ENCODE data around the gene YJU2.

The YJU2 gene

DNA sequence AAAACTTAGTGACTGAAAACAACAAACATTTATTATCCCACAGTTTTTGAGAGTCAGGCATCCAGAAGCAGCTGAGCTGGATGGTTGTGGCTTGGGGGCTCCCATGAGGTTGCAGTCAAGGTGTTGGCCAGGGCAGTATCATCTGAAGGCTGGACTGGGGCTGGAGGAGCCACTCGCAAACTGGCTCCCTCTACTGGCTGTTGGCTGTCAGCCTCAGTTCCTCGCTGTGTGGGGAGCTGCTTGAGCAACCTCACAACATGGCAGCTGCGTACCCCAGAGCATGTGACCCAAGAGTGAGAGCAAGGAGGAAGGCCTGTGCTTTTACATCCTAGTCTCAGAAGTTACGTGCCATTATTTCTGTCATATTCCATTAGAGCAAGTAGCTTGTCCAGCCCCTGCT, 9.7 kb downstream of the YJU2 start:
- Histone ChIP-seq H3K4me1 (ENCODE audit: control insufficient read depth in 1 of 2, insufficient read depth in 2 of 2, low read length in 2 of 2) (no peaks in the 10 kb centered on the region), H3K4me3 (ENCODE audit: low read depth in 1 of 2, low read length in 2 of 2) (no peak overlapping the region), H3K27ac (ENCODE audit: low read length) (no peak overlapping the region), H3K9me3 (ENCODE audit: control insufficient read depth in 1 of 2, low read length in 2 of 2) (peaks cover 5 to 10% of the 10 kb centered on the region in 2 donors), H3K36me3 (ENCODE audit: control insufficient read depth in 1 of 2, insufficient read depth in 2 of 2, low read length in 2 of 2) (peaks cover 25 to 85% of the 10 kb centered on the region in 2 donors), H3K27me3 (ENCODE audit: low read depth, low read length) (no peaks in the 10 kb centered on the region)

- Histone ChIP-seq H3K9me3 (ENCODE audit: control insufficient read depth in 1 of 2, low read length in 2 of 2) (peaks cover 5 to 10% of the 10 kb centered on the region in 2 donors), H3K27me3 (ENCODE audit: low read depth, low read length) (no peaks in the 10 kb centered on the region), H3K36me3 (ENCODE audit: control insufficient read depth in 1 of 2, insufficient read depth in 2 of 2, low read length in 2 of 2) (peaks cover 21 to 85% of the 10 kb centered on the region in 2 donors), H3K27ac (ENCODE audit: low read length) (no peak overlapping the region), H3K4me1 (ENCODE audit: control insufficient read depth in 1 of 2, insufficient read depth in 2 of 2, low read length in 2 of 2) (no peaks in the 10 kb centered on the region), H3K4me3 (ENCODE audit: low read depth in 1 of 2, low read length in 2 of 2) (no peak overlapping the region)
Observed at GRCh38 chr19:4257025-4257424, 10.1 kb downstream of the YJU2 start.

- H3K9me3 ChIP-seq (ENCODE audit: control insufficient read depth in 1 of 2, low read length in 2 of 2), result peaks cover 5 to 10% of the 10 kb centered on the region in 2 donors
- no peak overlapping the region for H3K27ac ChIP-seq (ENCODE audit: low read length)
- no peak overlapping the region for H3K4me3 ChIP-seq (ENCODE audit: low read depth in 1 of 2, low read length in 2 of 2)
- H3K36me3 ChIP-seq (ENCODE audit: control insufficient read depth in 1 of 2, insufficient read depth in 2 of 2, low read length in 2 of 2), result peaks cover 16 to 89% of the 10 kb centered on the region in 2 donors
- no peaks in the 10 kb centered on the region for H3K4me1 ChIP-seq (ENCODE audit: control insufficient read depth in 1 of 2, insufficient read depth in 2 of 2, low read length in 2 of 2)
- no peaks in the 10 kb centered on the region for H3K27me3 ChIP-seq (ENCODE audit: low read depth, low read length)
Observed at GRCh38 chr19:4258181-4258580, 11.3 kb downstream of the YJU2 start.

DNA sequence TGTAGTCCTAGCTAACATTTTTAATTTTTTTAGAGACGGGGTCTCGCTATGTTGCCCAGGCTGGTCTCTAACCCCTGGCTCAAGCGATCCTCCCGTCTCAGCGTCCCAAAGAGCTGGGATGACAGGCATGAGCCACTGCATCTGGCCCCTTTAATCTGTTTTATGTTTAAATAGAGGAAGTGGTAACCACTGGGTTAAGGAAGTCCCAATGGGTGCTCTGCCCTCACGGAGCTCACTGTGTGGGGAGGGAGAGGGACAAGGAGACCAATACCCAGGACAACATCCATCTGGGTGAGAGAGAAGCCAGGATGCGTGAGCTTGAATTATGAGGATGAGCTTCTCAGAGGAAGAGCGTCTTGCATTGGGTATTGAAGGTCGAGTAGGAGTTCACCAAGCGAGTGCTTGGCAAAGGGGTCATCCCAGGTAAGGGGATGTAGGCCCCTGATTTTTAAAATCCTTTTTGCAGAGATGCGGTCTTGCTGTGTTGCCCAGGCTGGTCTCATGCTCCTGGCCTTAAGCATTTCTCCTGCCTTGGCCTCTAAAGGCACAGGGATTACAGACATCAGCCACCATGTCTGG, 13.8 kb downstream of the YJU2 start:
- H3K27ac ChIP-seq (ENCODE audit: low read length), result no peak overlapping the region
- H3K4me1 ChIP-seq (ENCODE audit: control insufficient read depth in 1 of 2, insufficient read depth in 2 of 2, low read length in 2 of 2), result no peaks in the 10 kb centered on the region
- peaks cover 5 to 7% of the 10 kb centered on the region in 2 donors for H3K9me3 ChIP-seq (ENCODE audit: control insufficient read depth in 1 of 2, low read length in 2 of 2)
- H3K4me3 ChIP-seq (ENCODE audit: low read depth in 1 of 2, low read length in 2 of 2), result no peak overlapping the region
- no peaks in the 10 kb centered on the region for H3K27me3 ChIP-seq (ENCODE audit: low read depth, low read length)
- peaks cover 10 to 83% of the 10 kb centered on the region in 2 donors for H3K36me3 ChIP-seq (ENCODE audit: control insufficient read depth in 1 of 2, insufficient read depth in 2 of 2, low read length in 2 of 2)

DNA sequence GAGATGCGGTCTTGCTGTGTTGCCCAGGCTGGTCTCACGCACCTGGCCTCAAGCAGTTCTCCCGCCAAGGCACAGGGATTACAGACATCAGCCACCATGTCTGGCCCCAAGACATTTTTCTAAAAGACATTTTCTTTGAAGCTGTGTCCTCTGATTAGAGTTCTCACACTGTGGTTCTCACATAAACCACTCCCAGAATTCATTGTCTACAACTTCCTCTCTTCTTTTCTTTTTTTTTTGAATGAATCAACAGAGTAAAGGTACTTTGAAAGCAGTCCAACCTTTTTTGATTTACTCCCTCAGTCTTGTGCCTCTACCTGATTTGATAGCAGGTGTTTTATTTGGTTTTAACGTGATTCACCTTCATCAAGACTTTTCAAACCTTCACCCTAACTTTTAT, 17.9 kb downstream of the YJU2 start:
- Histone ChIP-seq H3K27ac (ENCODE audit: low read length) (no peak overlapping the region), H3K36me3 (ENCODE audit: control insufficient read depth in 1 of 2, insufficient read depth in 2 of 2, low read length in 2 of 2) (peaks cover 15 to 76% of the 10 kb centered on the region in 2 donors), H3K4me3 (ENCODE audit: low read depth in 1 of 2, low read length in 2 of 2) (no peak overlapping the region), H3K4me1 (ENCODE audit: control insufficient read depth in 1 of 2, insufficient read depth in 2 of 2, low read length in 2 of 2) (no peaks in the 10 kb centered on the region), H3K9me3 (ENCODE audit: control insufficient read depth in 1 of 2, low read length in 2 of 2) (no peaks in the 10 kb centered on the region), H3K27me3 (ENCODE audit: low read depth, low read length) (no peaks in the 10 kb centered on the region)

- no peaks in the 10 kb centered on the region for H3K4me1 ChIP-seq (ENCODE audit: control insufficient read depth in 1 of 2, insufficient read depth in 2 of 2, low read length in 2 of 2)
- no peaks in the 10 kb centered on the region for H3K9me3 ChIP-seq (ENCODE audit: control insufficient read depth in 1 of 2, low read length in 2 of 2)
- H3K27ac ChIP-seq (ENCODE audit: low read length), result no peak overlapping the region
- H3K27me3 ChIP-seq (ENCODE audit: low read depth, low read length), result no peaks in the 10 kb centered on the region
- no peak overlapping the region for H3K4me3 ChIP-seq (ENCODE audit: low read depth in 1 of 2, low read length in 2 of 2)
- peaks cover 15 to 61% of the 10 kb centered on the region in 2 donors for H3K36me3 ChIP-seq (ENCODE audit: control insufficient read depth in 1 of 2, insufficient read depth in 2 of 2, low read length in 2 of 2)
Observed at GRCh38 chr19:4266253-4267000, 19.5 kb downstream of the YJU2 start.

DNA sequence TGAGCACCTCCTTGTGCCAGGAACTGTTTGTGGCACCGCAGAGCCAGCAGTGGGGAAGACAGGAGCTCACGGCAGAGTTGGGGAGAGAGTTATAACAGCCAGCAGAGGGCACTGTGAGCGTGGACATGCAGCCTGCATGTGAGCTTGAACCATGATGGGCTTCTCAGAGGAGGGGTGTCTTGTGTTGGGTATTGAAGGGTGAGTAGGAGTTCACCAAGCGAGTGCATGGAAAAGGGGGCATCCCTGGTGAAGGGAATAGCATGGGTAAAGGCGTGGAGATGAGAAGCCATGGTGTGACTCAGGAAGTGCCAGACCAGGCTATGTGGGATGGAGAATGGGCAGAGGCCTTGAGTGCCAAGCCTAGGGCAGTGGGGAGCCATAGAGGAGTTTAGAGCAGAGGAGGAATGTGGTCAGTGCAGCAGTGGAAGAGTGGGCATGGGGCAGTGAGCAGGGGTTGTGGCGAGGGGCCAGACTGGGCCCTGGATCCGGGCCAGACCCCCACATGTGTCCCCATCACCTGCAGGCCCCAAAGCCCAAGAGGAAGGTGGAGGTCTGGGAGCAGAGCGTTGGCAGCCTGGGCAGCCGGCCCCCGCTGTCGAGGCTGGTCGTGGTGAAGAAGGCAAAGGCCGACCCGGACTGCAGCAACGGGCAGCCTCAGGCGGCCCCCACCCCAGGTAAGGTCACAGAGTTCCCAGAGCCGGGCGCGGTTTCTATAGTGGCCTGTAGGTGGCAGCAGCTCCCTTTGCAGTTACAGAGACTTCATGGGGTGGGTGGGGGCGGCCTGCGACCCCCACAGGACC, 20.4 kb downstream of the YJU2 start:
- Histone ChIP-seq H3K4me1 (ENCODE audit: control insufficient read depth in 1 of 2, insufficient read depth in 2 of 2, low read length in 2 of 2) (no peaks in the 10 kb centered on the region), H3K4me3 (ENCODE audit: low read depth in 1 of 2, low read length in 2 of 2) (no peak overlapping the region), H3K27ac (ENCODE audit: low read length) (no peak overlapping the region), H3K27me3 (ENCODE audit: low read depth, low read length) (no peaks in the 10 kb centered on the region), H3K9me3 (ENCODE audit: control insufficient read depth in 1 of 2, low read length in 2 of 2) (peaks cover 0 to 6% of the 10 kb centered on the region in 2 donors), H3K36me3 (ENCODE audit: control insufficient read depth in 1 of 2, insufficient read depth in 2 of 2, low read length in 2 of 2) (peaks cover 15 to 56% of the 10 kb centered on the region in 2 donors)

DNA sequence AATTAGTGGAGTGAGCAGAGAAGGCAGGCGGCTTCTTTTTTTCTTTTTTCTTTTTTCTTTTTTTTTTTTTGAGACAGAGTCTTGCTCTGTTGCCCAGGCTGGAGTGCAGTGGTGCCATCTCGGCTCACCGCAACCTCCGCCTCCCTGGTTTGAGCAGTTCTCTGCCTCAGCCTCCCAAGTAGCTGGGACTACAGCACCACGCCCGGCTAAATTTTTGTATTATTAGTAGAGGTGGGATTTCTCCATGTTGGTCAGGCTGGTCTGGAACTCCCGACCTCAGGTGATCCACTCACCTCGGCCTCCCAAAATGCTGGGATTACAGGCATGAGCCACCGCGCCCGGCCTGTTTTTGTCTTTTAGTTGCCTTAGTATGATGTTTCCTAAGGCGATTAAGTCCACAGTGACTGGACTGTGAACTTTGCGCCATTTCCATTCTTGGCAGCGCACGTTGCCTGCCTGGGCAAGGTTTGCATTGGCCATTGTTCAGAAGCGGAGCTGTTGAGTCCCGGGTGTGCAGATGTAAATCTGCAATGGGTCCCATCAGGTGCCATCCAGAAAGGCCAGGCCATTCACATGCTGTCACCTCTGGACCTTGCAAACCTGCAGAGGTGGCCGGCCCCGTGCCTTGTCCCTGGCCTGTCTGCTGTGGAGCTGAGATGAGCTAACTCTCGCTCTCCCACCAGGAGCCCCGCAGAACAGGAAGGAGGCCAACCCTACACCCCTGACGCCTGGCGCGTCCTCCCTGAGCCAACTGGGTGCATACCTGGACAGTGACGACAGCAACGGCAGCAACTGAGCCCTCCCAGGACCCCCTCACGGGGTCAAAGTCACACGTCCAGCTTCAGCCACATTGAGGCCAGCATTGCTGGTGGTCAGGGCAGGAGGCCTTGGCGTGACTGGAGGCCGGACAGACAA, 21.3 kb downstream of the YJU2 start:
- no peaks in the 10 kb centered on the region for H3K4me1 ChIP-seq (ENCODE audit: control insufficient read depth in 1 of 2, insufficient read depth in 2 of 2, low read length in 2 of 2)
- H3K4me3 ChIP-seq (ENCODE audit: low read depth in 1 of 2, low read length in 2 of 2), result no peak overlapping the region
- H3K36me3 ChIP-seq (ENCODE audit: control insufficient read depth in 1 of 2, insufficient read depth in 2 of 2, low read length in 2 of 2), result peaks cover 15 to 48% of the 10 kb centered on the region in 2 donors
- H3K9me3 ChIP-seq (ENCODE audit: control insufficient read depth in 1 of 2, low read length in 2 of 2), result peaks cover 0 to 6% of the 10 kb centered on the region in 2 donors
- no peak overlapping the region for H3K27ac ChIP-seq (ENCODE audit: low read length)
- no peaks in the 10 kb centered on the region for H3K27me3 ChIP-seq (ENCODE audit: low read depth, low read length)

GRCh38 chr19:4268816-4269430, 22.0 kb downstream of the YJU2 start:
- no peak overlapping the region for H3K4me3 ChIP-seq (ENCODE audit: low read depth in 1 of 2, low read length in 2 of 2)
- H3K36me3 ChIP-seq (ENCODE audit: control insufficient read depth in 1 of 2, insufficient read depth in 2 of 2, low read length in 2 of 2), result peaks cover 15 to 44% of the 10 kb centered on the region in 2 donors
- peaks cover 0 to 6% of the 10 kb centered on the region in 2 donors for H3K9me3 ChIP-seq (ENCODE audit: control insufficient read depth in 1 of 2, low read length in 2 of 2)
- no peak overlapping the region for H3K27ac ChIP-seq (ENCODE audit: low read length)
- H3K4me1 ChIP-seq (ENCODE audit: control insufficient read depth in 1 of 2, insufficient read depth in 2 of 2, low read length in 2 of 2), result no peaks in the 10 kb centered on the region
- no peaks in the 10 kb centered on the region for H3K27me3 ChIP-seq (ENCODE audit: low read depth, low read length)

GRCh38 chr19:4272894-4273293, 26.0 kb downstream of the YJU2 start:
- H3K27me3 ChIP-seq (ENCODE audit: low read depth, low read length), result no peaks in the 10 kb centered on the region
- no peak overlapping the region for H3K4me3 ChIP-seq (ENCODE audit: low read depth in 1 of 2, low read length in 2 of 2)
- H3K9me3 ChIP-seq (ENCODE audit: control insufficient read depth in 1 of 2, low read length in 2 of 2), result peaks cover 0 to 6% of the 10 kb centered on the region in 2 donors
- H3K36me3 ChIP-seq (ENCODE audit: control insufficient read depth in 1 of 2, insufficient read depth in 2 of 2, low read length in 2 of 2), result peaks cover 10 to 15% of the 10 kb centered on the region in 2 donors
- no peak overlapping the region for H3K27ac ChIP-seq (ENCODE audit: low read length)
- H3K4me1 ChIP-seq (ENCODE audit: control insufficient read depth in 1 of 2, insufficient read depth in 2 of 2, low read length in 2 of 2), result no peaks in the 10 kb centered on the region
